CD4-positive, alpha-beta T cell treated with Interleukin-15 for 1 hour (primary cell): ENCODE measurements around the gene MYH7.

Experiments
- DNase-seq: peaks from one replicate; pipeline ENCODE4 v3.0.0-alpha.2; 2020

The MYH7 gene

DNA sequence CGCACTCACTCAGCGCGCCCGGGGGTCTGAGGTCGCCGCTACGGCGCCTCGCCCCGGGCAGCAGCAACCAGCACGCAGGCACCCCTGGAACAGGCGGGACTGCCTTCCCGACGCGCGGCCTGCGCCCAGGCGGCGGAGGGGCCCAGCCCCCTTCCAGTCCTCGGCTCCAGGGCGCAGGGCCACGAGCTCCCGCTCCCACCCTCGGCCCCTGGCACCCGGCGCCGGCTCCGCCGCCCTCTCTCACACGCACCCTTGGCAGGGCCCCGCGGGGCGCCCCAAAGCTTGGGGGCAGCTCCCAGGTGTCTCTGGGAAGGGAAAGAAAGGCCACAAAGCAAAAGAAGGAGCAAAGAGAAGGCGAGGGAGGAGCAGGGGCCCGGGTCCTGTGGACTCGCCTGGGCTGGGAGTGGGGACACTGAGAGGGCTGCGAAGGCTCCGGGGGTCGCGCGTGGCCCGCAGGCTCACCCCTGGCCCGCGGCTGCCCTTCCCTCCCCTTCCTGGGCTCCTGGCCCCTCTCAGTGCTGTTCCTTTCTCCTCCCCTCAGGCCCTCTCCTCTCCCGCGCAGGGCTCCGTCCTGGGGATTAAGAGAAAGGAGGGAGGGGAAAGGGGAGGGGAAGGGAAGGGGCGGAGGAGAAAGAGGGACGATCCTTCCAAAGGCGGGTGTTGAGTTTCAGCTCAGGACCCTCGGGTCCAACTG, 69.6 kb downstream of the MYH7 start:
- no peak for DNase-seq

DNA sequence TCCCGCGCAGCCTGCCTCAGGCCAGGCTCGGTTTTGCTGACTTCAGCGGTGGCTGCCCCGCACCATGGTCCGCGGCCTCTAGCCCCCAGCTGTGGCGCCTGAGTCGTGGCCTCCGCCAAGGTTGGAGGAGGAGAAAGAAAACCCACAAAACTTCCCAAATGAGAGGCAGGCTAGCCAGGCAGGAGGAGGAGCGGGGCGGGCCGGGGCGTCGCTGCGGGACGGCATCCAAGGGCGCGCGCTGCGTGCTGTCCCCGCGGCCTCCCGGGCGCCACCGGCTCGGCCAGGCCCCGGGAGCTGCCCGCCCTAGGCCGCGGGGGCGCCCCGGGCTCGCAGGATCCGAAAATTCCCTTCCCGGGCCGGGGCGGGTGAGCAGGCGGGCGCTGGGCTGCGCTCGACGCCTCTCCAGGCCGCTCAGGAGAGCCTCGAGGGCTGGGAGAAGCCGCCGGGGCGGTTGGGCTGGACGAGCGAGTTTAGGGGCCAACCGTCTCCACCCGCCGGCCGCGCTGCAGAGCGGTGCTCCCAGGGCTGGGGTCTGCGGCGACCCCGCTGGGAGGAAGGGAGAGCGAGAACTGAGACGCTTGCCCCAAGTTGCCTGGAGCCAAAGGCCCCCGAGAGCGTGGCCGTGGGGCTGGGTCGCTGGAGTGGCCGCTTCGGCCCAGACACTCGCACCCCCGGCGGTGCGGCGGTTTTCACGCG, 70.3 kb downstream of the MYH7 start, which contains the start of gene EFS:
Gene EFS (minus strand): TSS at position 137 of the 696 bp plus-strand sequence. CDS start 147 bp downstream, outside the sequence.
- no peak for DNase-seq

DNA sequence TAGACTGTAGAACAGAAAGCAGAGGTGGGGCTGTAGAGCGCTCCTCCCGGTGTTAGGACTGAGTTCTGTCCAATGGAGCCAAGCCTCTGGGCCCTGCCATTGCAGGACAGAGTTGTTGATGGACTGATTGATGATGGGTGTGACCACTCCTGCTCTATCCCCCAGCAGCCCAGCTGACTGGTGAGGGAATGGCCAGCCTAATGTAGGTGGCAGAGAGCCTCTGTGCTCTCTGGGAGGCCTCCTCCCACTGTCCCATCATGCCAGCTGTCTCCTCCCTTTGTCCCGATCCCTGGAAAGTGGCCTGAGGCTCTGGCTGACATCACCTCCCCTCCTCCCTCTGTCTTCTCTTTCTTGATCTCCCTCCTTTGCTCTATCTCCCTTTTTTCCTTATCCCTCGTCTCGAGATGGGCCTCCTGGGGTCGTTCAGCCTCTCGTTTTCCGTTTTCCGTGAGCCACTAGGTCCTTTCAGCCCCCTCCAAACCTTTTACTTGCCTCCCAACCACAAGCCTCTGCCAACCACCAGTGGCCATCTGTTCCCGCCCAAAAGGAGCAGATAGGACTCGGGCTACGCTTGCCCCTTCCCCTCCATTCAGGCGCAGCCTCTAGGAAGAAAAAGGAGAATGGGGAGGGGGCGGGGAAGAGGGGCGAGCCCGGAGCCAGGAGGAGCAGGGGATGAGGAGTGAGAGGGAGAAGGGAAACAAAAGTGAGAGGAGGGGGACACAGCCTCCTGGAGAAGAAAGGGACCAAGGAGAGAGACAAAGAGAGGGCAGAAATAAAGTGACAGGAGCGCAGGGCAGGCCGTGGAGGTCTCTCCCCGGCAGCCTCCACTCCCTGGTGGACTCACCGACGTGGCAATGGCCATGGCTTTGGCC, 71.1 kb downstream of the MYH7 start:
- no peak for DNase-seq
